GM18909 (cell line): ENCODE measurements around the gene SOWAHC.
"Not testable (repeated sequence)": the region's sequence is repeated elsewhere in the genome, so short reads cannot be mapped to it uniquely, and the experiment has no call there.

Source experiments
- ATAC-seq: cut with Tn5 transposase; IDR thresholded peaks from one replicate; pipeline ENCODE4 v1.9.1; 2021; ENCODE audit warnings: mild to moderate bottlenecking; ENCODE audit not compliant: unreplicated experiment, poor library complexity

Gene SOWAHC

DNA sequence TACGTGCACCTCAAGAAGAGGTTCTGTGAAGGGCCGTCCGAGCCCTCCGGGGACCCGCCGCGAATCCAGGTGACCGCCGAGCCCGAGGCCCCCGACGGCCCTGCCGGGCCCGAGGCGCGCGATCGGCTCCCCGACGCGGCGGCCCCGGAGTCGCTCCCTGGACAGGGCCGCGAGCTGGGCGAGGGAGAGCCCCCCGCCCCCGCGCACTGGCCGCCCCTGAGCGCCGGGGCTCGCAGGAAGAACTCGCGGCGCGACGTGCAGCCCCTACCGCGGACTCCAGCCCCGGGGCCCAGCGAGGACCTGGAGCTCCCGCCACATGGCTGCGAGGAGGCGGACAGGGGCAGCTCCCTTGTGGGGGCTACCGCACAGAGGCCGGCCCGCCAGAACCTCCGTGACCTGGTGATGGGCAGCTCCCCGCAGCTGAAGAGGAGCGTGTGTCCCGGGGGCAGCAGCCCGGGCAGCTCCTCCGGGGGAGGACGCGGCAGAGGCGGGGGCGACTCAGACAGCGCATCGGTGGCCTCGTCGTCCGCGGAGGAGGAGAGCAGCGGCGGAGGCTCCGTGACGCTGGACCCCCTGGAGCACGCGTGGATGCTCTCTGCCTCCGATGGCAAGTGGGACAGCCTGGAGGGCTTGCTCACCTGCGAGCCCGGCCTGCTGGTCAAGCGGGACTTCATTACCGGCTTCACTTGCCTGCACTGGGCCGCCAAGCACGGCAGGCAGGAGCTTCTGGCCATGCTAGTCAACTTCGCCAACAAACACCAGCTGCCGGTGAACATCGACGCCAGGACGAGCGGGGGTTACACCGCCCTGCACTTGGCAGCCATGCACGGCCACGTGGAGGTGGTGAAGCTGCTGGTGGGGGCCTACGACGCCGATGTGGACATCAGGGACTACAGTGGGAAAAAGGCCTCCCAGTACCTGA lies 812 bp downstream of the SOWAHC start:
- no peak for ATAC-seq

DNA sequence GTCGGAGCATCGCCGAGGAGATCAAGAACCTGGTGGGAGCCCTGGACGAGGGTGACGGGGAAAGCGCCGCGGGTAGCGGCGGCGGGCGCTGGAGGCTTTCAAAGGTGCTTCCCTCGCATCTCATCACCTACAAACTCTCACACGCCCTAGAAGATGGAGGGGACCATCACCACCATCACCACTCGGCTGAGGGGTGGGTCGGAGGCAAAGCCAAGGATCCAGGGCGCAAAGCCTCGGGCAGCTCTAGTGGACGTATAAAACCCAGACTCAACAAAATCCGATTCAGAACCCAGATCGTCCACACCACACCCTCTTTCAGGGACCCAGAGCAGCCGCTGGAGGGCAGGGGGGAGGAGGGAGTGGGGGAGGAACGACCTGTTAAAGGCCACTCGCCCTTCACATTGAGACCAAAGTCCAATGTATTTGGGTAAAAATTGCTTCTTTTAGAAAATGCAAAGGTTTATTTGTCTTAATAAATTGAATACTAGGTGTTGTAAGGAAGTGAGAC lies 1.5 kb downstream of the SOWAHC start:
- no peak for ATAC-seq

DNA sequence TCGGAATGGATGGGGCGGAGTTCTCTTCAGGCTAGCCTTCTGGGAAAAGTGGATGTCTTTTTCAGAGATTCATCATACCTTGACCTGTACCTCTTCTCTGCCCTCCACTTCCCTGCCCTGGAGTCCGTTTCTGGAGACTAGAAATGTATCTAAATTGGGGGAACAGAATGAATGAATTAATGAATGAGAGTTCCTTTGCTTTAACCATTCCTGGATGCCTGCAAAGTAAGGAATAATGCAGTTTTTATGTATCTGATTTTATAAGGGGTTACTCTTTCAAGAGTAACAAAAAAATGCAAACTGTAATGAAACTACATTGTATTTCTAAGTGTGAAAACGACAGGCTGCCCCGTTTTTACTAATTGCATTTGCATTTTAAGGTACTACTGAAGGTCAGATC lies 2.0 kb downstream of the SOWAHC start:
- ATAC-seq = no peak

DNA sequence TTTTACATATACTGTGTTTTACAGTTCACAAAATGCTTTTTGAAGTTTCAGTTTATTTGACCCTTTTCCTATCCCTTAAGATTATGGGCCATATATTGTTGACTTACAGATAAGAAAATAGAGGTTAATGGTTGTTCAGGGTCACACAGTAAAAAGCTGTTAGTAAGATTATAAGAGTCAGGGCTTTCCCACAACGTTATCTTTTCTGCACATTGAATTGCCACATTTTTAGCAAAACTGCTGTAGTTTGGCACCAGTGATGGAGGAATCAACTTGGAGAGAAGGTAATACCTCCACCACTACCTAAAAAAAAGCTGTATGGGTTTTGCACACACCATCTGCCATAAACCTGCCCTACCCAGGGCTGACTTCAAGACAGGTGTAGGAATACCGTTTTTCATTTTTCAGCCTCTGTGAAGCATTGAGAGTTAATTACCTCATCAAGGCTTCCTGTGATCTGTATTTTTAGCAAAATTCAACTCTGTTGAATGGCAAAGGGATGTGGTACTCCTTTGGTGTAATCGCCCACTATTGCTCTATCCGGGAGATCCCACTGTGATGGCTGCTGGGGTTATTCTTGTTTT lies 5.0 kb downstream of the SOWAHC start:
- no peak for ATAC-seq

DNA sequence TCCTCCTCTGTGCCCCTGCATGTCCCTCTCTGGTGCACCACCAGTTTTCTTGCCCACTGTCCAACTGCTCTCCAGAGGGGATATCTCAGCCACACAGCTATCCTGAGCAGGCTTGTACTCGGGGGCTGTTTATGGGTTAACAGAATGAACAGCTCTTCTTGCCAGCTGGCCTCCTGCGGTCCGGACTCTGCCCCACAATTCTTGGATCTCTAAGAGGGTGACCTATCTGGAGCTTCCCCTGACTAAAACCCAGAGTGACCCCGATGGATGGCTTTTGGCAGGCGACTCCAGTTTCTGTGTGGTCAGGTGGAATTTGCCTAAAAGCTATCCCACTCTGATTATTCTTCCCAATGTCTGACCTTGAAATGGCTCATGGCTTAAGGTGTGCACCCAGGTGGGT lies 9.1 kb downstream of the SOWAHC start:
- no peak for ATAC-seq

DNA sequence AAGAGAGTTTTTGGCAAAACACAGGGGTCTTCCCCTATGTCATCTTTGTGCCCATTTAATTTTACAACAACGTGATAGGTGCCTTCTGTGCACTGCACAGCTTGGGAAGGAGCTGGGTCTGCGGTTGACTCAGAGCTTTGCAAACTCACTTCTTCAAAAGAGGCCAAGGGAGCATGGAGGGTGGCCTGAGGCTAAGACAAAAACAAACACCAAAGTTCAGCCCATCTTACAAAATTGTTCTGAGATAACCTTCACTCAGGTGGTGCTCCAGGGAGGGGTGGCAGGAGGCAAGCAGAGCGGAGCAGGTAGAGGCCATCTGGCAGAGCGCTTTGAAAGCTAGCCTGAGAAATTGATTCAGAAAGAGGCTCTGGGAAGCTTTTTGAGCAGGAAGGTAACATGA lies 9.8 kb downstream of the SOWAHC start:
- ATAC-seq = no peak

DNA sequence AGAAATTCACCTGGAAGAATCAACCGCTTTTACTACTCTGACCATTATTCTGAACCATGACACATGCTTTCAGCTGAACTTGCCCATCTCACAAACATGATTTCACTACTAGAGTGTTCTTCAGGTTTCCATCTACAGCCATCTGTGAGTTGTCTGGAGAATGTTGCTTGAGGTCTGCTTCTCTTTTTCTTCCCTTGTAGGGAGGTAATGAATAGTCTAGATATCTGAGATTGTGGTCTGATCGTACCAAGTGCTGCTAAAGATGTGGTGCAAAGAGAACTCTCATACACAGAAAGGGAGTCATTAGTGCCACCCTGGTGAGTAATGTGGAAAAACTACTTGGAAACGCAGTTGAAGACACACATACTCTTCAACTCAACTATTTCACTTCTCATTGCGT lies 10.2 kb downstream of the SOWAHC start:
- no peak for ATAC-seq

DNA sequence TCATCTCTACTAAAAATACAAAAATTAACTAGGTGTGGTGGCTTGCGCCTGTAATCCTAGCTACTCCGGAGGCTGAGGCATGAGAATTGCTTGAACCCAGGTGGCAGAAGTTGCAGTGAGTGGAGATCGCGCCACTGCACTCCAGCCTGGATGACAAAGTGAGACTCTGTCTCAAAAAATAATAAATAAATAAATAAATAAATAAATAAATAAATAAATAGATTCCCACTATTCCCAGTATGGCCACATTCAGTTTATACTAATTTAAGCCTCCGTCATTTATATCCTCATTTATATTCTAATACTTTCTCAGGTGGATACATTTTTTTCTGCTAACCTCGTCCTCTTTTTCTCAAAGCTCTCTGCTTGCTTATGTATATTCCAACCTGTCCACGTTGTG lies 14.2 kb downstream of the SOWAHC start:
- ATAC-seq = not testable (repeated sequence)

DNA sequence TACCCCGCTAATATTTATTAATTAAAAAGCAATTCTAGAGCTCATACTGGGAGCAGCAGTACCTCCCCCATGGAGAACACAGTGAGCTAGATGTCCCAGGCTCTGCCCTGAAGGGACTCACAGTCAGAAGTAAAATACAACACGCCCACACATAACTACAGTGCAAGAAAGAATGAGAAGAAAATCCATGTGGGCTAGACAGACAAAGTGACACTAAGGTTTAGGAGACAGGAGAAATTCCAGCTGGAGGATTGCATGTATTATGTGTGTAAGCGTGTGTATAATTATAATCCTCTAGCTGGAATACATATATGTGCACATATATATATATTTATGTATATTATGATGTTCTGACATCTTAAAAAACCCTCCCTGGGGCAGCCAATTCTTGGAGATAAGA lies 15.7 kb downstream of the SOWAHC start:
- ATAC-seq = no peak

DNA sequence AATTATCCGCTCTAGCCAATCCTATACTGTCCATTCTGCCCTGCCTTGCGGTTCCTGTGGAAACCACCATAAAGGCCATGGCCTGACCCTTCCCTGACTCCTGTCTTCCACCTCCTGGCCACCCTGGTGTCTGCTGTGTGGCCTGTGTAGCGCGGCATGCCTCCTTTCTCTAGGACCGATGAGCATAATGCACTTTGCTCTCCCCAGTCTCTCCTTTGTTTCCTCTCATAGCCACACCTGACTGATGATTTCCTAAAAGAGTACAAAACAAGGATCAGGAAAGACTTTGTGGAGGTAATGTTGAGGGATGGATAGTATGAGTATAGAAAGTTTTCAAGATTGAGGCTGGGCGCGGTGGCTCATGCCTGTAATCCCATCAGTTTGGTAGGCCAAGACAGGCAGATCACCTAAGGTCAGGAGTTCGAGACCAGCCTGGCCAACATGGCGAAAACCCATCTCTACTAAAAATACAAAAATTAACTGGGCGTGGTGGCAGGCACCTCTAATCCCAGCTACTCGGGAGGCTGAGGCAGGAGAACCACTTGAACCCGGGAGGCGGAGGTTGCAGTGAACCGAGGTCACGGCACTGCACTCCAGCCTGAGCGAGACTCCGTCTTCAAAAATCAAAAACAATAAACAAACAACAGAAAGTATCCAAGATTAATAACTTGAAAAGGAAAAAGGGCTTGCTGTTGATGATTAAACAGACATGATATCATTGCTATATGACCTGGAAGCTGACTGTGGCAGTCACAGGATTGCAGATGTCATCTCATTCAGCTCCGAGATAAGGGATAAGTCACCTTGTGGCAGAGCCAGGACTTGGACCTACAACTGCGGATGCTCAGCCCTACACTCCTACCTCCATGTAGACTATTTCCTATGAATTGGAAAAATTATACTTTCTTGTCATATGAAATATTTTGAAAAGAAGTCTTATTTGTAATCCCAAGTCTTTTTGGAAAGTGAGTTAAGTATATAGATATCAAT lies 16.6 kb downstream of the SOWAHC start:
- no peak for ATAC-seq

DNA sequence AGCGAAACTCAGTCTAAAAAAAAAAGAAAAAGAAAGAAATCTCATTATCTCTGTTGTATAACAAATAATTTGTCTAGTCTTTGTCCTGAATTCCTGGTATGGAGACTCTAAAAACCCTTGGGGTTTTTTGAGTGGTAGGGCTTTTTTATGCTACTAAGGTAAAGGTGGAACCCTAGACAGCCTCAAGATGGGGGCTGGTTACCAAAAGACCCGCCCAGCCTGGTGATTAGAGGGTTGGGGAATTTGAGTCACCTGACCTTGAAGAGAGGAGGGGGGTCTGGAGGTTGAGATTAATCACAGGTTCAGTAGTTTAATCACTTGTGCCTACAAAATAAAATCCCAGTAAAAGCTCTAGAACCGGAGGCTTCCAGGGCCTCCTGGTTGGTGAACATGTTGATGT lies 17.6 kb downstream of the SOWAHC start:
- ATAC-seq = no peak

DNA sequence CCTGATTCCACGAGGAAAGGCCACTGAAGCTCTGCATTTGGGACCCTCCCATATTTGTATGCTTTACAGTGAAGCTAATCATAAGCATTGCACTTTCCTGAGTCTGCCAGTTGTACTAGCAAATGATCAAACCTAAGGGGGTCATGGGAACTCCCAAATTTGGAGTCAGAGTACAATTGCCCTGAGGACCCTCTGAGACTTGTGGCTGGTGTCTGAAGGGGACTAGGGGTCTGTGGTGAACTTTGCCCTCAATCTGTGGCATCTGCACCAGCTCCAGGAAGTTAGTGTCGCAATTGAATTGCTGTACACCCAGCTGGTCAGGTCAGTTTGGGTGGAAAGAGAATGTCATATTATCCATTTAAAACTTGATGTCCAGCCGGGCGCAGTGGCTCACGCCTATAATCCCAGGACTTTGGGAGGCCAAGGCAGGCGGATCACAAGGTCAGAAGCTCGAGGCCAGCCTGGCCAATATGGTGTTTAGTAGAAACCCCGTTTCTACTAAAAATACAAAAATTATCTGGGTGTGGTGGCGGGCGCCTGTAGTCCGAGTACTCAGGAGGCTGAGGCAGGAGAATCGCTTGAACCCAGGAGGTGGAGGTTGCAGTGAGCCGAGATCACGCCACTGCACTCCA lies 18.1 kb downstream of the SOWAHC start:
- no peak for ATAC-seq

DNA sequence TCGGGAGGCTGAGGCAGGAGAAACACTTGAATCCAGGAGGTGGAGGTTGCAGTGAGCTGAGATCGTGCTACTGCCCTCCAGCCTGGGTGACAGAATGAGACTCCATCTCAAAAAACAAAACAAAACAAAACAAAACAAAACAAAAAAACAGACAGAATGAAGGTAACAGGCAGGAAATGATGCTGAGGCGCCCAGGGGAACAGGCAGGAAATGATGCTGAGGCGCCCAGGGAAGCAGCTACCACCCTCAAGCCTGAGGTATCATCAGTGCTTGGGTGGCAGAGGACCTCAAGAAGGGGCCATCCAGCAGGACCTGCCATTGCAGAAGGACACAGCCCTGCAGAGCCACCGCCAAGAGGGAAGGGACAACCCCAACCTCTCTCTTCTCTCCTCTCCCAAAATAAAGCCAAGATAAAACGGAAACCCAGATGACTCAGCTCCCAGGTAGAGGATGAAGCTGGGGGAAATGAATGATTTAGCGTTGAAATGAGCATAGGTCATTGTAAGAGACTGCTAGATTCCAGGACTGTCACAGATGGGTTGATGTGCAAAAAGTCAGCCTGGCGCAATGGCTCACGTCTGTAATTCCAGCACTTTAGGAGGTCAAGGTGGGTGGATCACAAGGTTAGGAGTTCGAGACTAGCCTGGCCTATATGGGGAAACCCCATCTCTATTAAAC lies 19.3 kb downstream of the SOWAHC start:
- no peak for ATAC-seq

DNA sequence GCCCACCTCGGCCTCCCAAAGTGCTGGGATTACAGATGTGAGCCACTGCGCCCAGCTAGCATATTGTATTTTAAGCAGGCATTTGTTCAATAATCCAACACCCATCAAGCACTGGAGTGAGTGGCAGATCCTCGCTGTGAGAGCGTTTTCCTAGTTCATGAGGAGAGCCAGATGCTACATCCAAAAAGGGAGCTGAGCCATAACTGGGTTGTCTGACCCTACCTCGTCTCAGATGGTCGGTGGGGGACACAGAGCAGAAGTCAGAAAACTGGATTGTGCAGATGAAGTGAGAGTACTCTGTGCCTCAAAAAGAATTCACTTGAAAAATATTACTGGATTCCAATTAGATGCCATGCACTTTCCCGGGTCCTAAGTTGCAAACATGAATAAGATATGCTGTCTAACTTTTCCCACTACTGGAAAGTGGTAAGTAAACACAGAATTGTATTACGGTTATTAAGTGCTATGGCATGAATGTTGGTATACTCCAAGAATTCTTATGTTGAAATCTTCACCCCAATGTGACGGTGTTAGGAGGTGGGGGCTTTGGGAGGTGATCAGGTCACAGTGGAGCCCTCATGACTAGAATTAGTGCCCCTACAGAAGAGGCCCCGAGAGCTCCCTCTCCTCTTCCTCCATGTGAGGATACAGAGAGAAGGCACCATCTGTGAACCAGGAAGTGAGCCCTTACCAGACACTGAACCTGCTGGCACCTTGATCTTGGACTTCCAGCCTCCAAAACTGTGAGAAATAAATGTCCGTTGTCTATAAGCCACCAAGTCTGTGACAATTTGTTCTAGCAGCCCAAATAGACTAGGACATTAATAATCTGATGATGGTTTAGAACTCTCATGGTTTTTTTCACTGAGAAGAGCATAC lies 21.5 kb downstream of the SOWAHC start:
- no peak for ATAC-seq

DNA sequence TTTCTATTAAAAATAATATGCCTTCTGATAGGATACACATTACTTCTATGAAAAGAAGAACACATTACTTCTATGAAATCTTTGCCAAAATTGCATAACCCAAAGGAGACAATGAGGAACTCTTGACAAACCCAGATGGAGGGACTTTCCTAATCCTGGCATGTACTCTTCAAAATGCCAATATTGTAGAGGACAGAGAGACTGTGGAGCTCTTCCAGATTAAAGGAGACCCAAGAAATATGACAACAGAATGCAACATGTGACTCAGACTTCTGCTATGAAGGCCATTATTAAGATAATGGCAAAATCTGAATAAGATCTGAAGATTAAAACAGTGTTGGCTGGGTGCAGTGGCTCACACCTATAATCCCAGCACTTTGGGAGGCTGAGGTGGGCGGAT lies 22.2 kb downstream of the SOWAHC start:
- no peak for ATAC-seq

DNA sequence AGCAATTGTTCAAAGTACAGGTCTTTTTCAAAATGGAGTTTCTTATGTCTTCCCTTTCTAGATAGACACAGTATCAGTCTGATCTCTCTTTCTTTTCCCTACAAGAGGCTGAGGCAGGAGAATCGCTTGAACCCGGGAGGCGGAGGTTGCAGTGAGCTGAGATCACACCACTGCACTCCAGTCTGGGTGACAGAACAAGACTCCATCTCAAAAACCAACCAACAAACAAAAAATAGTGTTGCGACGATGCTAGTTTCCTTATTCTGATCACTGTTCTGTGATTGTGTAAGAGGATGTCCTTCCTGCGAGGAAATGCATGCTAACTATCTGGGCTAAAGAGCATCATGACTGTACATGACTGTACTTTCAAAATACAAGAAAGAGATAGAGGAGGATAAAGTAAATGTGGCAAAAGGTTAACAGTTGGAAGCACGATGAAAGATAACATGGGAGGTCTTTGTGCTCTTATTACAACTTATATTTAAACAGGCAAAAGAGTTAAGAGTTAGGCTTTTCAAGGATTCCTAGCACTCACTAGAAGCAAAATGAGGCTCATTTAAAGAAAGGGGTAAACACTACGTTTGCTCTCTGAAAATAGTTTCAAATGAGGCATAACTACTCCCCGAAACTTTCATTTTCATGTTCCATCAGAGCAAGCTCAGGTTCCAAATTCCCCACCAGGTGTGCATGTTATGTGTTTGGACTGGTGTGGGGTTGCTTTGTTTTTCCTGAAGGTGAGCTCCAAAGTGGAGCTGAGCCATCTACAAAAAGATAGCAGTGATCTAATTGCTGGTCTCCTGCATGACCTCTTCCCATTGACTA lies 23.8 kb downstream of the SOWAHC start:
- ATAC-seq = peak; percentile 80

DNA sequence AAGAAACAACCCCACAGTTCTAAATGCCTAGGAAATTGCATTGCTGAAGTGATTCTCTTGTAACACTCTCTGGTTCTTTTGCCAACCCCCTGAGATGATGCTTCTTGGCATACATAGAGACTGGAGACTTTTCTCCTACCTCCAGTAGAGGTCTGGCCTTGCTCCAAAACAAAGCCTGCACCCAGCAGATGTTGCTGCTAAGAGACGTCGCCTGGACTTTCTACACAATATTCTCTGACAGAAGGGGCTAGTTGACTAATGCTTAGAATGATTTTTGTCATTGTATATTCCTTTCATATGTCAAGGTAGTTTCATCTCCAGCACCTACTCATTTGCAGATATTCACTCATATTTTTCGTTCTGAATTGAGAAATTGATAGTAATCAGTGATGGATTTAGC lies 24.6 kb downstream of the SOWAHC start:
- ATAC-seq = no peak

DNA sequence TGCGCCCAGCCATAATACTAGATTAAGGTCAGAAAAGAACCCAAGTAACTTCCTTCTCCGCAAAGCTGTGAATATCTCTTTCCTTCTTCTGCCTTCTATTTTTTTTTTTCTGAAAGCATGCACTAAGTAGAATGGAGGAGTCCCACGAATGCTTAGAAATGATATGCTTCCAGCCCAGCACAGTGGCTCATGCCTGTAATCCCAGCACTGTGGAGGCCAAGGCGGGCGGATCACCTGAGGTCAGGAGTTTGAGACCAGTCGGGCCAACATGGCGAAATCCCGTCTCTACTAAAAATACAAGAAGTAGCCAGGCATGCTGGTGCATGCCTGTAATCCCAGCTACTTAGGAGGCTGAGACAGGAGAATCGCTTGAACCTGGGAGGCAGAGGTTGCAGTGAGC lies 25.8 kb downstream of the SOWAHC start:
- ATAC-seq = not testable (repeated sequence)
